AML-193 (cell line): Measurements from ENCODE around the gene ATP6V1B1.
"Not testable (repeated sequence)": the region's sequence is repeated elsewhere in the genome, so short reads cannot be mapped to it uniquely, and the experiment has no call there.

Source experiments
- DNase-seq, 2 experiments: peaks; one replicate each; lab custom pipeline; 2025; lab: John Stamatoyannopoulos, UW

ATP6V1B1 gene

DNA sequence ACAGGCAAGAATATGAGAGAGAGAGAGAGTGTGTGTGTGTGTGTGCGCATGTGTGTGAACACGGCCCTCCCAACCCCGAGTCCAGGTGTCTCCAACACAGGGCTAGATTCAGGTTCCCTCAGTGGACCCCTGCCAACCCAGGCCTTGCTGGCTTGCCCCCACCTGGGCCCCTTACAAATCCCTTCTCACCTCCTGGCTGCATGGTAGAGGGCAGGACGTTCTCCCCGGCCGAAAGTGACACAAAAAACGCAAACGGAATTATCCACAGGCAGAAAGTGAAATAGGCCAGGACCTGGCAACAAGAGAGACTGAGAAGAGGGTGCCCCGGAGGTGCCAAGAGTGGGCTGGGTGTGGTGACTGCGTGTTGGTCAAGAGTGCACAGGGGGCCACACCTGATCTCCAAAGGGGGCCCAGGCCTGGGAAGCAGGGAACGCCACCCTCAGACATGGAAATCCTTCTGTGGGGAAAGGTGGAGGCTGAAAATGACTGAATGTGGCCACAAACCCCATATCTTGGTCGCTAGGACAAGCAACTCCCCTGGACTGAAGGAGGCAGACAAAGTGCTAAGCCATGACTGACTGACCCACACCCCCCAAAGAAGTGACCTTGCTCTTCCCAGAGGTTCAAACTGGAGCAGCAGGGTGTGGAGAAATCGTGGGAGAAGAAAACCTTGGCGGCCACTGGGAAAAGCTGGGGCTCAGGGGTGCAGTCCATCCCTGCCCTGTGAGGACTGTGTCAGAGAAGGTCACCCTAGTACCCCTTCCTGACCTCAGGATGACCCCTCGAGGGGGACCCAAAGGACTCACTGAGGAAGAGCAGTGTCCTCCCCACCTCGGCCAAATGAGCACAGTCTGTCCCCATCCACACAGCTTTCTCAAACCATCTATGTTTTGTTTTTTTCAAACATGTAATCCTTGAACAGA, 53.3 kb downstream of the ATP6V1B1 start:
- no peak for DNase-seq

DNA sequence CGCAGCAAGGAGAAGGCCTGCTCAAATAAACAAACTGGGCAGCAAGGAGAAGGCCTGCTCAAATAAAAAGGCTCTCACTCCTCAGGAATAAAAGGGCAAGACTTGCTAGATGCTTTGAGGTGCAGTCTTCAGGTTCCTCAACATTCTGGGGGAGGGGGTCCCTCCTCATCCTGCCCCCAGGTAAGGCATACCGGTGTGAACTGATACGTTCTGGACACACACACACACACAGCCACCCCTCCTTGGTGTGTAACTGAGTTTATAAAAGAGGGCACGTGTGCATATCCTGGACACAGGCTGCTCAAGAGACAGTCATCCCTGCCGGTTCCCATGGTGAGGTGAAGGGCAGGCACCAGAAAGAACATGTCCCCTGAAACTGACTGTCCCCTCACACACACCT, 54.5 kb downstream of the ATP6V1B1 start:
- DNase-seq, result no peak

DNA sequence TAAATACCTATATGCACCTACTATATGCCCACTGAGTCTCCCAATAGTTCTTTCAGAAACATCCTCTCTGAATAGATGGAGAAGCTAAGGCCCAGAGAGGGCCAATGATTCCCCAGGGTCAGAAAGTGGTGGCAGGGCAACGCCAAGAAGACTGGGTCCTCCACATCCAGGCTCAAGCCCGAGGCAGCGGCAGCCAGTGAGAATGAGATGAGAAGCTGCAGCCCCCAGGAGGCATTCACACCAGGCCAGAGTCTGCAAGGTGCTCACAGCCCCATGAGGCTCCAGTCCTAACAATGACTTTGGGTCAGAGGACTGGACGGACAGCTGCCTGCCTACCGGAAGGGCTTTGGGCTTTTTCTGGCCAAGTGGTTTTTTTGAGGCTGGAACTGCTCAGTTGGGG, 55.4 kb downstream of the ATP6V1B1 start:
- DNase-seq, result no peak

DNA sequence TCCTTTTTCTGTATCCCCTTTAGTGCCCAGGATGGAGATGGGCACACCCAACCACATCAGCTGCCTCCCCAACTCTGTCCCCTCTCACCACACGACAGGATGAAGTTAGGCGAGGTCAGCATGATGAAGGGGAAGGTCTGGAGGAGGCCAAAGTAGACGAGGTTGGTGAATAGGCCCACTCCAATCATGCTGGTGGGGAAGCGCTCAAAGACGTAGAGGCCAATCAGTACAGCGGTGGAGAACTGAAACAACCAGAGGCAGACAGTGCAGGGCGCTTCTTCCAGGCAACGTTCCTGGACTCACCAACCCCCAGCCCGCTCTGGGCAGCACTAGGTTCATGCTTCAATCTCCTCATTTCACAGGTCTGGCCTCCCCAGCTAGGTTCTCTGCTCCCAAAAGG, 56.0 kb downstream of the ATP6V1B1 start:
- DNase-seq, result no peak

DNA sequence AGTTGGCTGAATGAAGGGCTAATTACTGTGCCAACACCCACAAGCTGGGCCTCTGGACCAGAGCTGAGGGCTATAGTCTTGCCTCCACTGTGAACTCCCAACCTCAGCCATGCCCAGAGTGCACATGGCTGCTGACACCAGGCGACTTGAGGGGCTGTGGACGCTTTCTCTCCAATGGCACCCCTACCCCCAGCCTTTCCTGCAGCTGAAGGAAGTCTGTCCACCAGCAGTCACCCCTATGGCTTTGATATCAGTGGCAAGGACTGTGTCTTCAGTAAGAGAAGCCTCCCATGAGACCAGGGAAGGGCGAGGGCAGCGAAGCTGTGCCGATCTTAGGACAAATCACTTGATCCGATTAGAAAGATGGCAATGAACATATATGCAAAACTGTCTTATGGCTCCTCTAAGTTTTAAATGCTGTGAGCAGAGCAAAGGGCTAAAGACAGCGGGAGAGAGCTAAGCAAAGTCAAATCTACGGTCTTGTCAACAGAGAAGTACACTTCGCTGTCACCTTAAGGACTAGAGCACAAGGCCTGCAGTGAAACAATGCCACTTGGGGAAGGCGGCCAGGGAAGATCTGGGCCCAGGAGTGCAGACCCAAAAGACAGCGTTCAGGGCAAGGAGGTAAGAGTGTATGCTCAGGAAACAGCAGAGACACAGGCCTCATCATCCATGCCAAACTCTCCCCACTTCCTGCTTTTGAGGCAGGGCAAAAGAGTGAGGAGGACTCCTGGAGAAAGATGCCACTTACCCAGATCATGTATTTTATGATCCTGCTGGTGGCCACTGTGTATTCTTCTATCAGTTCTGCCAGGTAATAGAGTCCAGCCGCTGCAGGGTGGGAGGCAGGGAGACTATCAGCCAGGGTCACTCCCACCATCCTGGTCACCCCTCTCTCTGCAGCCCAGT, 57.5 kb downstream of the ATP6V1B1 start:
- peak in 1 of 2 experiments; percentile 22 for DNase-seq

DNA sequence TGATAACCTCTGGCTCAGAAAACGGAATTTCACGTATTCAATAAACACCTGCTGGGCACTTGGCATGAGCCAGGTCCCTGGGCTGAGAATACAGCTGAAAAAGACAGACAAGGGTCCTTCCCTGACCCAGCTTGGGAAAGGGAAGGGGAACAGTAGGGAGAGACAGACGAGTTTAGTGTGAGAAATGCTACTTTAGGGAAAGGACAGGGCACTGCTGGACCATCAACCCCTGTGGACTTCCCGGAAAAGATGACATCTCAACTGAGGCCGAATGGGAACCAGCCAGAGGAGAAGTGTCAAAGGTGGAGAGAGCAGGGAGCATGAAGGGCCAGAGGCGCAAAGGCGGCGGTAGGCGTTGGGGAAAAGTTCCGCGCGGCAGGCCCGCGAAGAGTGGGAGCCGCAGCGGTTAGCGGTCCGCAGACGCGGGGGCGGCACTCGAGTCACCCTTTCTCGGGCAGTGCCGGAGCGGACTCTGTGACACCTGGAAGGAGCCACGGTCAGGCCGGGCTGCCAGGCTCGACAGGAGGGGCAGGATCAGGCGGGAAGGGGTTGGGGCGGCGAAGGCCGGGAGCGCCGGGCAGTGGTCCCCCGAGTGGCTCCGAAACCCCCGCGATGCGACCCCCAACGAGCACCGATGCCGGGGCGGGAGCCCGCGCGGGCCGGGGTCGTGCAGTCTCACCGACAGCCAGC, 58.5 kb downstream of the ATP6V1B1 start:
- no peak for DNase-seq

DNA sequence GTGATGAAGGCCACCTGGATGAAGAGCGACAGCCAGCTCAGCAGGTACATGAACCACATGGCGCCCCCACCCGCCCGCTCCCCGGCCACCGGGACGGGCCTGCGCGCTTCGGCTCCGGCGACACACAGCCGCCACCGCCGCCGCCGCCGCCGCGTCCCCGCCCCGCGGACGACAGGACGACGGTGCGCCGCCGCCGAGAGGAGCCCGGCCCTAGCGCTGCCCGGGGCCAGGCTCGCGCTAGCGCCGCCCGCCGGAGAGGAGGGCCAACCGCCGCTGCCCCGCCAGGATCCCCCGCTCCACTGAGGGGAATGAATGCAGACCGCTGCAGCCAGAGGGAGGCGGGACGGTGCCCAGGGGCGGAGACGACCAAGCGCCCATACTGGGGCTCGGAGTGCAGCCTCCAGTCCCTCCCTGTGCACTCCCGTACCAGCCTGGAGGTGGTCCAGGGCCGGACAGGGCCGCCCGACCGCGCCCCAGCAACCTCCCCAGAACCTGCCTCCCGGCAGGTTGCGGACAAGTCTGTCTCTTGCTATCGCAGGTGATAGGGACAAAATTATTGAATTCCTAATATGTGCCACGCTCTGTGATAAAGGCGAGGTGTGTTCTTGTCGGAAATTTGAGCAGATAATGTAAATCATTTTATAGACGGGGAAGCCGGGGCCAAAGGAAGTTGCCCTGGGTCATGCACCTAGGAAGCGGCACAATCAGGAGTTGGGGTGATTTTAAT, 59.2 kb downstream of the ATP6V1B1 start, which contains the start of gene TEX261:
Gene TEX261, minus strand, starts transcription at position 175 of the 727 bp plus-strand sequence. Its CDS starts 116 bp downstream, at position 59.
- DNase-seq, result peak; percentile 81 to 85

DNA sequence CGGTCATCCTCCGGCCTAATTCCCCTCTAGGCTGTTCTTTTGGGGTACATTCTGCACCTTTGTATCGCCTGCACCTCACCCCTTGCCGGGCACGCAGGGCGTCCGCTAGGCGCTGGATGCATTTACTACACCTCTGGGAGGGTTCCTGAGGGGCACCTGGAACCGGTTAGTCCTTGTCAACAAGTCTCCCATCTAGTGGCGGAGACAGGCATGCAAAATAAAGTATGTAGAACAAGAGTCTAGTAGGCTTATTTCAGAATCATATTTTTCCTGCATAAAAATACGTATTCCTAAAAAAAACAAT, 59.7 kb downstream of the ATP6V1B1 start:
- DNase-seq, result peak; percentile 24 to 41

DNA sequence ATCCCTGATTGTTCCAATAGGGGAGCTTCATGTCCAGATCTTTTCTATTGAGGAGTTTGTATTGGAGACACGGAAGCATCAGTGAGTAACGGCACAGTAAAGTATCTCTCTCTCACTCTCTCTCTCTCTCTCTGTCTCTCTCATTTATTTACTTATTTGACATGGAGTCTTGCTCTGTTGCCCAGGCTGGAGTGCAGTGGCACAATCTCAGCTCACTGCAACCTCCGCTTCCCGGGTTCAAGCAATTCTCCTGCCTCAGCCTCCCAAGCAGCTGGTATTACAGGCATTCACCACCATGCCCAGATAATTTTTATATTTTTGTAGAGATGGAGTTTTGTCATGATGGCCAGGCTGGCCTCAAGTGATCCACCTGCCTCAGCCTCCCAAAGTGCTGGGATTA, 63.2 kb downstream of the ATP6V1B1 start:
- not testable (repeated sequence) for DNase-seq

DNA sequence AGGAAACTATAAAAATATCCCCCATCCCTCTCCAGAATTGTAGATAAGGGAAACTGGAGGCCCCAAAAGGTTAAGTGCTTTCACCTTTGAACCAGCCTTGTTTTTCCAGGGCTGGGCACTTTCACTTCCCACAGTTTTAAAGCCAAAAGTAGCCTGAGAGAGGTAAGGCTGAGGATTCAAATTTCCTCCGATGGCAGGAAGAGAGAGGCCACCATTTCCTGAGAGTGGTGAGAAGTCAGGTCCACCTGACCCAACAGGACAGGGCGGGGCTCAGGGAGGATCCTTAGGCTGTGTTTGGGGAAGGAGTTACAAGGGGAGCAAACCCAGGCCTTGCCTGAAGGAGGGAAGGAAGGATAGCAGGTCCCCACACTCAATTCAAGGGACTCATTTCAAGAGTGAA, 63.7 kb downstream of the ATP6V1B1 start:
- DNase-seq, result no peak

DNA sequence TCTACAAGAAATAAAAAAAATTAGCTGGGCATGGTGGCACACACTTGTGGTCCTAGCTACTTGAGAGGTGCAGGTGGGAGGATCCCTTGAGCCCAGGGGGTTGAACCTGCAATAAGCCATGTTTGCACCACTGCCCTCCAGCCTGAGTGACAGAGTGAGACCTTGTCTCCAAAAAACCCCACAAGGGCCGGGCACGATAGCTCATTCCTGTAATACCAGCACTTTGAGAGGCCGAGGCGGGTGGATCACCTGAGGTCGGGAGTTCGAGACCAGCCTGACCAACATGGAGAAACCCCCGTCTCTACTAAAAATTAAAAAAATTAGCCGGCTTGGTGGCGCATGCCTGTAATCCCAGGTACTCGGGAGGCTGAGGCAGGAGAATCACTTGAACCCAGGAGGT, 64.2 kb downstream of the ATP6V1B1 start:
- not testable (repeated sequence) for DNase-seq

DNA sequence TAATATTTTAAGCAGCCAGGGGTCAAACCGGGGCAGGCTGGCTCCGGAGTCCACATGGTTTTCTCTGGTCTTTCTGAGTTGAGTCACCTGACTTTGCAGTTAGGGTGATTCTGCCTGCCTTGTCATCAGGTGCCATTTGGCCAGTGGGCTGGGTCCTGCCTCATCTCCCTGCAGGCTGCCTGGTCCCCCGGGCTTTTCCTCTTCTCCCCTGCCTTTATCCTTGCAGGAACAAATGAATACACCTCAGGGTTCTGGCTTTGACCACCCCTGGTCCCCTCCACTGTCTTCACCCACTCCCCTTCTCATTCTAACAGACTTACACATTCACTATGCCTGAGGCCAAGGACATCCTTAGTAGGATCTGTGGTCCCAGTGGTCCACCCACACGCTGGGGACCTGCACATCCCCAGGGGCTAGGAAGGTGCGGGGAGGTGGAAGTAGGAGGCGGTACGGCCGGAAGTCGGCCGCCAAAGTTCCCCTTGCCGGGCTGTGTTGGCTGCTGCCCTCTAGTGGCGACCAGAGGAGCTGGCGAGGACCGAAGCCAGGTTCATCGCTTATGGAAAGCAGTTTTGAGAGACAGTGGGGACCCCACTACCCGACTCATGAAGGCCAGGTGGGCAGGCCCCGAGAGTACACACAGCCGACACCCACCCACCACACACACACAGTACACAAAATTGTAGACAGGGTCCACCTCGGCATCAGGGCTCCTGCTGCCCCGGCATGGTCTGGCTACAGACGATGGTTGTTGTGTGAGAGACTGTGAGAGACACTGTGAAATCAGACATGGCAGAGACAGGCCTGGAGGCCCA, 65.3 kb downstream of the ATP6V1B1 start:
- DNase-seq, result peak; percentile 43 to 61

DNA sequence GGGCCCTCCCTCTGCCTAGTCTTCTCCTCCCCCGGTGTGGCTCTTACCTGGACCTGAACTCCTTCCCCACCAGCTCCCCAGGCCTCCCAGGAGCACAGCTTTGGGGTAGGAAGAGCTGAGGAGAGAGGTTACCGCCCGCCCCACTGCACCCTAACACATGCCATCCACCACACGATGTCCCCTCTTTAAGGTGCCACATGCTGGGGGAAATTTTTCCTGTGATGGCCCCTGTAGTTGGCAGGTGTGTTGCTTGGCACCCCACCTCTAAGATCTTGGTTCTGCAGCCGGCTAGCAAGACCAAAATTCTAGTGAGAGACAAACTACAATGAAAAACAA, 65.9 kb downstream of the ATP6V1B1 start:
- no peak for DNase-seq

DNA sequence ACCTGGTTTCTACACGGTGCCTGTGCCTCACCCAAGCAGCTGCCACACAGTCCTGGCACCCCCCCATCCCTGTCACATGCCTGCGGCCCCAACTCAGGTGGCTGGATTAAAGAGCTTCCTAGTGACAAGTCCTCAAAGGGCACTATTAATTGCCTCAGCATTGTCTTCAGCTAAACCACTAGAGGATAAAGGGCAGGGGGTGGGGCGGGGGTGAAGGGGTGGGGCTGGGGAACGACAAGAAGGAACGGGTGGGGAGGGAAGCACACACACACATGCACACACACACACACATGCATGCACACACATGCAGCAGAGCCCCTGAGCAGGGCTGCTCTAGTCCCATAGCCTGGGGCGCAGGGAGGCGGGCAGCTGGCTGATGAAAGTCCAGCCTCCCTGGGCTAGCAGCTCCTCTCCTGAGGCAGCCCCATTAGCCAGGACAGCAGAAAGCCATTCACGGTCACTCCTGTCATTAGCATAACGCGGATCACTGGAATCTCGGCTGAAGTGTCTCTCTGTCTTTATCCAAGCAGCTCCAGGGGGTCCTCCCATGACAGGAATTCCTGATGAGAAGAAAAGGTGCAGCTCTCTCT, 66.4 kb downstream of the ATP6V1B1 start:
- no peak for DNase-seq

DNA sequence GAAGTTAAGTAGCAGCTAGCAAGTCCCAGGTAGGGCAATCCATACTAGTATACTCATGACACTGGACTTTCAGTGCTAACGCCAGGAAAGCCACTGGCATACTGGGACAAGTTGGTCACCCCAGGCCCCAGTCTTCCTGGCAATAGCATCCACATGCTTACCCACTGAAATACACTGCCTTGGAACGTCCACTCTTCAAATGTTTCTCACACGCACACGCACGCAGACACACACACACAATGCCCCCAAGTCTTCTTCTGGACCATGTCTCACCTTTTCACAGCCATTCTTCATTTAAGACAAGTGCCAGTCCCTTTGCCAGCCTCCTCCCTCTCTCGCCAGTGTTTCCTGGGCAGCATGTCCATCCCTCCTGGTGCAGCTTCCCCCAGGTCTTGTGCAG, 67.7 kb downstream of the ATP6V1B1 start:
- DNase-seq, result no peak

DNA sequence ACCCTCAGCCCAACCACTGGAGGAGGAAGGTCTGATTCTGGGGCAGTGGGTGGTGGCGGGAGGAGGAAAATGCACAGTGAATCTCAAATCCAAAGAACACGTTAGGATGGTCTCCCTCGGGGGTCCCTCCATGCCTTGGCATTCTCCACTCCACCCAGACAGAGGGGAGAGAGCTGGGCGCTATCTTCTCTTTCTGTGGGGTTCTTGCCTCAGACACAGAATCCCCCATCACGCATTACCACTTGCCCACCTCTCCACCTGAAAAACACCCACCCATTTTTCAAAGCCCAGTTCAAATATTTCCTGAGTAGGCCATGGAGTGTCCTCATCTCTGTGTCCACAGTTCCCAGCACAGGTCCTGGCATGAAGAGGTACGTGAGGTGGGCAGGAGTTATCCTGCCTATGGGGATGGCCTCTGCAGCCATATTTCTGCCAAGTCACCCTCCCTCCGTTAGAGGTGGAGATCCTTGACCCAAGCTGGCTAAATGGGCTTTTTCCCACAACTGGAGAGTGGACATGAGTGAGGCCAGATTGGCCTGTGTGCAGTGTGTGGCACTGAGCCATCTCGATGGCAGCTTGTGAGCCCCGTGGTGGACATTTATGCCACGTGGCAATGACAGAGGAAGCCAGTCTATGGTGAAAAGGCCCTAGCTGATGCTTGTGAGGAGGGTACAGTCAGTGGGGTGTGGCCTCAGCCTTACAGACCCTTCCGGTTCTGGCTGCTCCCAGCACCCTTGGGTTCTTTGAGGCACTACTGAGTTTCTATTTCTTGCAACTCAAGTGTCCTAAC, 68.5 kb downstream of the ATP6V1B1 start:
- DNase-seq, result no peak

DNA sequence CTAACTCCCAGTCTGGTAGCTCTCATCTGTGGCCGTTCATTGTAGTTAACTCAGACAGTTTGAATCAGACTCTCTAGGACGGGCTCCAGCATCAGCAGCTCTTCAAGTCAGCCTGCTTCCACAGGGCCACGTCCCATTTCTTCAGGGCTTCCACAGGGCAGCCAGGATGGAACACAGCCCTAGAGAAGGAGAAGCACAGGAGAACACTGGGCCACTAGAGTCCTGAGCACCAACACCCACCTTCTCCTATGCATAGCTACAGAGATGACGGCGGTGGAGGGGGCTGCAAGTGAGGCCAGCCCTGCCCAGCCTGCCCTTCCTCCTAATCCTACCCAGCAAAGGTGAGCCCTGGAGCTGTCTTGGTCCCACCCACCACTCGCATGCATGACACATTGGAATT, 69.2 kb downstream of the ATP6V1B1 start:
- DNase-seq, result no peak

DNA sequence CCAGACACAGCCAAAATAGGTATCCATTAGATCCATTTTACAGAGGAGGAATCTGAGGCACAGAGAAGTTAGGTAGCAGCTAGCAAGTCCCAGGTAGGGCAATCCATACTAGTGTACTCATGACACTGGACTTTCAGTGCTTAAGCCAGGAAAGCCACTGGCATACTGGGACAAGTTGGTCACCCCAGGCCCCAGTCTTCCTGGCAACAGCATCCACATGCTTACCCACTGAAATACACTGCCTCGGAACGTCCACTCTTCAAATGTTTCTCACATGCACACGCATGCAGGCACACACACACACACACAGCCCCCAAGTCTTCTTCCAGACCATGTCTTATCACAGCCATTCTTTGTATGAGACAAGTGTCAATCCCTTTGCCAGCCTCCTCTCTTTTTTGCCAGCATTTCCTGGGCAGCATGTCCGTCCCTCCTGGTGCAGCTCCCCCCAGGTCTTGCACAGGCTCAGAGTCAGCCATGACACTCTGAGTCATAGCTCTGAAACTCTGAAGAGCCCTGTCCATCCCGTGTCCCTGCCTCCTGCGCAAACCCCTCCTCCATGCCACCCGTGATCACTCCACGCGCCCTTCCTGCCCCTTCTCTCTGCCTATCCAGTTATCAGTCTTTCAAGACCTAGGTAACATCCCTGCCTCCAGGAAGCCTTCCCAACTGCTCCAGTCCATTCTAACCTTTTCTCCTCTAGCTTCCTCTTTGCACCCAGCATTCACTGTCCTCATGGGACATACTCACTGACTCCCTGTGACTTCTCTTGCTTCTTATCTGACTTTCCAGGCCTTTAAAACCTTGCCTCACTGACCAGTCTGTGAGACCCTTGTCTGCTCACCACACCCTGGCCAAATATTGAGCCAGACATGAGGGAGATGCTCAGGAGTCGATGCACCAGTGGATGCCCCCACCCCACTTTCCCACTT, 69.8 kb downstream of the ATP6V1B1 start:
- DNase-seq, result no peak

DNA sequence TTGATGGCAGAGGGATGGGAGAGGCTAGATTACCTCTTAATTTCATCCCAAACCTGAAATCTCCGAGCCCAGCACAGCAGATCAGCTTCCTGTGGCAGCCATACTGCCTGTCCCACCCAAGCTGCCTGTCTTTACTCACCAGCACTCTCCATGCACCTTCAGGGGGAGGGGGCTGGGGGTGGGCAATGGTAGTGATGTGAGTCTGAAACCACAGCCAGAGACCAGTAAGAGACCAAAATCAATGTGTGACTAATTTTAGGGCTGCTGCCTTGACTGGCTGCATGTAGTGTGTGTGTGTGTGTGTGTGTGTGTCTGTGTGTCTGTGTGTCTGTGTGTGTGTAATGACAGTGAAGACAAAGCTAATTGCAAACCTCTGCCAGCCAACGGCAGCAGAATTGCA, 70.6 kb downstream of the ATP6V1B1 start:
- no peak for DNase-seq
